ENCODE measurements around the gene CORIN.

DNA sequence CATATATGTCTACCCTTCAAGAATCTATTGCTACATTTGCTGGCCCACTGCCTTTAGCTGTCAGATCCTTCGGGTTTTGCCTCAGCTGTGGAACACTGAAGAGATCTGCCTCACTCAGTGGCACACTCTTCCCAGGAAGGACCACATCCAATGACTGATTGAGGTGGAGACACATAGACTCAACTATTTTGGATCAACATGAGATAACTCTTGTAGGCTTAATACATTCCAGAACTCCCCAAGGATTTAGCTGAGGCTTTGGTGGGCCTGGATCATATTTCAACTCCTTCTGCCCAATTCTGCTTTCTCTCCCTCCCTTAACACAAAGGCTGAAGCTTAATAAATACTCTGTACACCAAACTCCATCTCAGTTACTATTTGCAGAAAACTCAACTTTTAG lies 100.5 kb downstream of the CORIN start:
- TF ChIP-seq MXI1 (IDR thresholded peaks at IDR 0.05; ENCODE audit: borderline replicate concordance, low read depth, low read length) (no peak), SMC3 (IDR thresholded peaks at IDR 0.05; ENCODE audit: low read depth, low read length) (no peak), MAFK (IDR thresholded peaks at IDR 0.05; ENCODE audit: low read depth, low read length) (no peak), NFE2L2 (IDR thresholded peaks at IDR 0.05; ENCODE audit: low read depth, low read length) (no peak), POLR2A (IDR thresholded peaks at IDR 0.05; ENCODE audit: low read depth, low read length) (no peak), RAD21 (IDR thresholded peaks at IDR 0.05; ENCODE audit: low read length) (no peak), CEBPB (IDR thresholded peaks at IDR 0.05; ENCODE audit: low read depth, low read length) (no peak)
- TF ChIP-seq, protein P1, sequence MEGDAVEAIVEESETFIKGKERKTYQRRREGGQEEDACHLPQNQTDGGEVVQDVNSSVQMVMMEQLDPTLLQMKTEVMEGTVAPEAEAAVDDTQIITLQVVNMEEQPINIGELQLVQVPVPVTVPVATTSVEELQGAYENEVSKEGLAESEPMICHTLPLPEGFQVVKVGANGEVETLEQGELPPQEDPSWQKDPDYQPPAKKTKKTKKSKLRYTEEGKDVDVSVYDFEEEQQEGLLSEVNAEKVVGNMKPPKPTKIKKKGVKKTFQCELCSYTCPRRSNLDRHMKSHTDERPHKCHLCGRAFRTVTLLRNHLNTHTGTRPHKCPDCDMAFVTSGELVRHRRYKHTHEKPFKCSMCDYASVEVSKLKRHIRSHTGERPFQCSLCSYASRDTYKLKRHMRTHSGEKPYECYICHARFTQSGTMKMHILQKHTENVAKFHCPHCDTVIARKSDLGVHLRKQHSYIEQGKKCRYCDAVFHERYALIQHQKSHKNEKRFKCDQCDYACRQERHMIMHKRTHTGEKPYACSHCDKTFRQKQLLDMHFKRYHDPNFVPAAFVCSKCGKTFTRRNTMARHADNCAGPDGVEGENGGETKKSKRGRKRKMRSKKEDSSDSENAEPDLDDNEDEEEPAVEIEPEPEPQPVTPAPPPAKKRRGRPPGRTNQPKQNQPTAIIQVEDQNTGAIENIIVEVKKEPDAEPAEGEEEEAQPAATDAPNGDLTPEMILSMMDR (conservative IDR thresholded peaks at IDR 0.05; ENCODE audit: low read depth, low read length): no peak
